ENCODE measurements around the gene PTMS.
A peak's percentile ranks its signal among the peaks of the same experiment; 100 is the strongest.

GRCh38 chr12:6772726-6773589 lies 6.8 kb downstream of the PTMS start:
- TF ChIP-seq POLR2AphosphoS5 (IDR thresholded peaks at IDR 0.05; ENCODE audit: low read depth) (no peak), CTCF (conservative IDR thresholded peaks at IDR 0.05; ENCODE audit: low read depth in 2 of 2) (no peak), EZH2phosphoT487 (IDR thresholded peaks at IDR 0.05; ENCODE audit: unreplicated experiment) (no peak), ETS1 (IDR thresholded peaks at IDR 0.05) (no peak; the same call in 1 of the 2 replicates), CREB1 (CRISPR knock-in tag; IDR thresholded peaks at IDR 0.05; ENCODE audit: low read depth) (no peak), REST (IDR thresholded peaks at IDR 0.05; ENCODE audit: unreplicated experiment) (no peak), EZH2 (IDR thresholded peaks at IDR 0.05; ENCODE audit: low read depth, unreplicated experiment) (peak; percentile 27)

Data from GM23338 (cell line).